Left kidney (tissue), 2 donors: ENCODE results near the gene ACR. TPM values are rescaled to one million over a fixed set of nuclear protein-coding genes. Genes with fewer than 3 reads are reported as not detected.

Experiments used
- DNase-seq: peaks from one replicate; pipeline ENCODE4 v3.0.0-alpha.2; 2013
- polyA plus RNA-seq: library from polyadenylated mRNA; unstranded; fragments of 120-200 nt; gene quantifications from one replicate; pipeline ENCODE4 v1.2.1, GENCODE V29; 2013; ENCODE audit not compliant: insufficient read length

The ACR gene
- polyA plus RNA-seq, 1 donor: 0.38 TPM

GRCh38 chr22:50702821-50703725 is 34.9 kb upstream of the ACR start:
- no peak for DNase-seq

- no peak for DNase-seq
Measured at GRCh38 chr22:50703726-50704509, 34.1 kb upstream of the ACR start.

GRCh38 chr22:50704510-50705218 is 33.3 kb upstream of the ACR start:
- no peak for DNase-seq

GRCh38 chr22:50705219-50705691 is 32.7 kb upstream of the ACR start:
- DNase-seq: peak; percentile 92

GRCh38 chr22:50705851-50706351 is 32.1 kb upstream of the ACR start:
- no peak for DNase-seq

- no peak for DNase-seq
Measured at GRCh38 chr22:50706481-50707125, 31.4 kb upstream of the ACR start.

- no peak for DNase-seq
Measured at GRCh38 chr22:50708474-50708873, 29.5 kb upstream of the ACR start.

- DNase-seq: no peak
Measured at GRCh38 chr22:50708996-50709395, 29.0 kb upstream of the ACR start.

- no peak for DNase-seq
Measured at GRCh38 chr22:50710221-50710620, 27.8 kb upstream of the ACR start.

GRCh38 chr22:50710886-50711285 is 27.1 kb upstream of the ACR start:
- DNase-seq: no peak

- DNase-seq: no peak
Measured at GRCh38 chr22:50711446-50712340, 26.3 kb upstream of the ACR start.

- DNase-seq: no peak
Measured at GRCh38 chr22:50712341-50713007, 25.5 kb upstream of the ACR start.

GRCh38 chr22:50713008-50713385 is 25.0 kb upstream of the ACR start:
- DNase-seq: no peak

GRCh38 chr22:50713571-50714056 is 24.4 kb upstream of the ACR start:
- DNase-seq: no peak

- no peak for DNase-seq
Measured at GRCh38 chr22:50714150-50714549, 23.9 kb upstream of the ACR start.

- DNase-seq: no peak
Measured at GRCh38 chr22:50714631-50715179, 23.3 kb upstream of the ACR start.

GRCh38 chr22:50715250-50715649 is 22.8 kb upstream of the ACR start:
- no peak for DNase-seq

- DNase-seq: no peak
Measured at GRCh38 chr22:50715776-50716175, 22.2 kb upstream of the ACR start.

- no peak for DNase-seq
Measured at GRCh38 chr22:50716290-50717024, 21.5 kb upstream of the ACR start.
